ENCODE data around the gene KLHL33. TPM values are rescaled to one million over a fixed set of nuclear protein-coding genes. Genes with fewer than 3 reads are reported as not detected.

Gene KLHL33
- total RNA-seq, 1 experiment from 2014 or later, result 0.14 TPM

- Mint-ChIP-seq H3K4me3 (ENCODE audit: unreplicated experiment) (no peak overlapping the region), H3K27me3 (ENCODE audit: insufficient read depth, unreplicated experiment) (no peaks in the 10 kb centered on the region), H3K36me3 (ENCODE audit: insufficient read depth, unreplicated experiment) (peaks cover 6% of the 10 kb centered on the region), H3K9me3 (ENCODE audit: unreplicated experiment) (no peaks in the 10 kb centered on the region), H3K27ac (ENCODE audit: low read depth, unreplicated experiment) (no peak overlapping the region), H3K4me1 (ENCODE audit: insufficient read depth, unreplicated experiment) (no peaks in the 10 kb centered on the region)
- DNase-seq (ENCODE audit: unreplicated experiment), result no peak
- intact Hi-C loops (cut with micrococcal nuclease), result no loop called here
- ChIA-PET CTCF (interaction anchor here (0.6 to 1.7 kb wide), 3 partner anchors 9 to 213 kb away, joined by 4 to 12 read pairs (median 5); no protein-coding TSS in a partner anchor), POLR2A (interaction anchor here (0.6 to 3.6 kb wide), 2 partner anchors 11 to 82 kb away, joined by 4 to 21 read pairs; partner anchors contain the start of gene TEP1)
- TF ChIP-seq CTCF (IDR thresholded peaks at IDR 0.05; ENCODE audit: unreplicated experiment), result no peak
- BruUV-seq (replicated peaks), result no TSS peak
These were observed 11.1 kb downstream of the KLHL33 start for GRCh38 chr14:20424851-20425250.

DNA sequence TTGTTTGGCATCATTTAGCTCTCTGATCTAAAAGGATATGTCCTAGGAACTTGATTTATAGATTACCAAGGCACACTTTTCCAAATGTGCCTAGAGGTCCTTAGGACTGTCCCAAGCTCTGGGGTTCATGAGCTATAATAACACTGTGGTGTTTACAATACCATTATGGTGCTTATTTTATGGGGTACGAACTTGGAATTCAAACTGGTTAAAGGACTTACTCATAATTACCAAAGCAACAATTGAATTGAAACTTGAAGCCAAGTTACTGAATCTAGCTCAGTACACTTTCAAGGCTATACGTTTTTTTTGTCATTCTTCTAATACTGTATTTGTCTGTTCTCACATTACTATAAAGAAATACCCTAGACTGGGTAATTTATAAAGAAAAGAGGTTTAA is 13.1 kb downstream of the KLHL33 start:
- no peak overlapping the region for H3K4me3 Mint-ChIP-seq (ENCODE audit: unreplicated experiment)
- BruUV-seq (replicated peaks), result no TSS peak
- intact Hi-C loops (cut with micrococcal nuclease), result no loop called here
- POLR2A ChIA-PET, result interaction anchor here (1.3 to 3.6 kb wide), 3 partner anchors 10 to 33 kb away, joined by 3 to 21 read pairs (median 5); partner anchors contain the start of genes APEX1 and TEP1
- no peaks in the 10 kb centered on the region for H3K9me3 Mint-ChIP-seq (ENCODE audit: unreplicated experiment)
- no peak for DNase-seq (ENCODE audit: unreplicated experiment)
- H3K27me3 Mint-ChIP-seq (ENCODE audit: insufficient read depth, unreplicated experiment), result no peaks in the 10 kb centered on the region
- H3K27ac Mint-ChIP-seq (ENCODE audit: low read depth, unreplicated experiment), result no peak overlapping the region
- no peak for TF ChIP-seq CTCF (IDR thresholded peaks at IDR 0.05; ENCODE audit: unreplicated experiment)
- peaks cover 6% of the 10 kb centered on the region for H3K36me3 Mint-ChIP-seq (ENCODE audit: insufficient read depth, unreplicated experiment)
- CTCF ChIA-PET, result interaction anchor here (0.6 to 0.8 kb wide), 3 partner anchors 33 to 117 kb away, joined by 3 to 5 read pairs (median 4); partner anchors contain the start of gene TTC5
- H3K4me1 Mint-ChIP-seq (ENCODE audit: insufficient read depth, unreplicated experiment), result no peaks in the 10 kb centered on the region

GRCh38 chr14:20421267-20421666 is 14.7 kb downstream of the KLHL33 start:
- CTCF ChIA-PET, result interaction anchor here (0.9 kb wide), 1 partner anchor 33 kb away, joined by 4 read pairs; the partner anchor contains the start of genes APEX1 and OSGEP
- POLR2A ChIA-PET, result interaction anchor here (1.4 to 3.6 kb wide), 2 partner anchors 8 to 34 kb away, joined by 5 to 21 read pairs; partner anchors contain the start of genes APEX1 and TEP1
- Mint-ChIP-seq H3K27me3 (ENCODE audit: insufficient read depth, unreplicated experiment) (no peaks in the 10 kb centered on the region), H3K4me3 (ENCODE audit: unreplicated experiment) (no peak overlapping the region), H3K4me1 (ENCODE audit: insufficient read depth, unreplicated experiment) (no peaks in the 10 kb centered on the region), H3K27ac (ENCODE audit: low read depth, unreplicated experiment) (no peak overlapping the region), H3K9me3 (ENCODE audit: unreplicated experiment) (no peaks in the 10 kb centered on the region), H3K36me3 (ENCODE audit: insufficient read depth, unreplicated experiment) (no peaks in the 10 kb centered on the region)
- no peak for TF ChIP-seq CTCF (IDR thresholded peaks at IDR 0.05; ENCODE audit: unreplicated experiment)
- DNase-seq (ENCODE audit: unreplicated experiment), result no peak
- intact Hi-C loops (cut with micrococcal nuclease), result no loop called here
- no TSS peak for BruUV-seq (replicated peaks)

DNA sequence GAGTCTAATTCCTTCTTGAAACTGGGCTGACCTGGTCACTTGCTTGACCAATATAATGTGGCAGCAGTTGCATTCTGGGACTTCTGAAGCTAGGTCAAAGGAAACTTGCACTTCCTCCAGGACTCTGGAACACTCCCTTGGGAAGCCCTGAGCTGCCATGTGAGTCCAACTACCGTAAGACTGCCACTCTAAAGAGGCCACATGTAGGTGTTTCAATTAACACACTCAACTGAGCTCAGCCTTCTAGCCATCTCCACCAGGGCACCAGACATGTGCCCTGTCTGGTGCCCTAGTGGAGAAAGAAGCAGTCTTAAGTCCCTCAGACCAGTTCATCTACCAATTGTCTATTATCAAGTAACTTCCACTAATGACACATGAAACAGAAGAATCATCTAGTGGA is 16.5 kb downstream of the KLHL33 start:
- intact Hi-C loops (cut with micrococcal nuclease), result no loop called here
- POLR2A ChIA-PET, result interaction anchor here (0.6 kb wide), 1 partner anchor 1022 kb away, joined by 3 read pairs; no protein-coding TSS in a partner anchor
- CTCF ChIA-PET, result interaction anchor here (1.4 kb wide), 1 partner anchor 277 kb away, joined by 3 read pairs; no protein-coding TSS in a partner anchor
- Mint-ChIP-seq H3K27me3 (ENCODE audit: insufficient read depth, unreplicated experiment) (no peaks in the 10 kb centered on the region), H3K36me3 (ENCODE audit: insufficient read depth, unreplicated experiment) (no peaks in the 10 kb centered on the region), H3K27ac (ENCODE audit: low read depth, unreplicated experiment) (no peak overlapping the region), H3K4me1 (ENCODE audit: insufficient read depth, unreplicated experiment) (no peaks in the 10 kb centered on the region), H3K9me3 (ENCODE audit: unreplicated experiment) (no peaks in the 10 kb centered on the region), H3K4me3 (ENCODE audit: unreplicated experiment) (no peak overlapping the region)
- TF ChIP-seq CTCF (IDR thresholded peaks at IDR 0.05; ENCODE audit: unreplicated experiment), result no peak
- no TSS peak for BruUV-seq (replicated peaks)
- no peak for DNase-seq (ENCODE audit: unreplicated experiment)

Measured in MCF 10A (cell line).